B cell (primary cell): ENCODE measurements around the gene ESR1. TPM values are rescaled to one million over a fixed set of nuclear protein-coding genes. Genes with fewer than 3 reads are reported as not detected.

Experiments
- ATAC-seq: fragments of 200-7000 bp; cut with Tn5 transposase; one replicate; pipeline ENCODE4 v1.10.0; 2021; ENCODE audit warnings: low read depth, mild to moderate bottlenecking, moderate number of reproducible peaks, moderate library complexity
- CTCF ChIA-PET: fragments of 350-600 bp; sonication (Branson Sonifier 250); formaldehyde crosslinking; loops from one replicate; lab custom pipeline; 2021; ENCODE audit warnings: antibody characterized with exemption, inconsistent platforms; lab: Charles Lee
- POLR2A ChIA-PET: fragments of 350-600 bp; sonication (Branson Sonifier 250); formaldehyde crosslinking; loops from one replicate; lab custom pipeline; 2021; ENCODE audit warnings: antibody characterized with exemption; lab: Charles Lee
- DNase-seq: peaks from one replicate; pipeline ENCODE4 v3.0.0; 2013
- H2AFZ ChIP-seq: 2 replicates; pipeline ENCODE4 v1.6.1; 2012; ENCODE audit warnings: mild to moderate bottlenecking, low read depth, low read length; ENCODE audit not compliant: insufficient read depth, poor library complexity, severe bottlenecking
- H3K27ac ChIP-seq, 2 donors: 1 replicate in 1 of 2; 2 replicates in 1 of 2; pipeline ENCODE4 v1.5.1; 2012 to 2013; ENCODE audit warnings: low read length in 2 of 2, mild to moderate bottlenecking in 2 of 2, moderate library complexity in 1 of 2
- H3K27me3 ChIP-seq, 4 experiments: fragments of 200-600 bp in 1 of 4; sonication (generic) in 1 of 4; replicated peaks in 1 of 4; 1 replicate in 2 of 4; 2 replicates in 2 of 4; pipeline versions ENCODE4 v1.6.1 to v1.7.0; 2013 to 2016; ENCODE audit warnings: low read length in 3 of 4, mild to moderate bottlenecking in 2 of 4, mixed read lengths in 1 of 4, moderate library complexity in 1 of 4; ENCODE audit not compliant: insufficient read depth in 4 of 4, control insufficient read depth in 3 of 4; ENCODE audit errors: control extremely low read depth in 1 of 4
- H3K36me3 ChIP-seq, 2 experiments: replicated peaks in 1 of 2; 1 replicate in 1 of 2; 2 replicates in 1 of 2; pipeline versions ENCODE4 v1.6.1 to v1.7.1; 2013; ENCODE audit warnings: low read length in 1 of 2; ENCODE audit not compliant: insufficient read depth in 2 of 2, control insufficient read depth in 1 of 2; ENCODE audit errors: control extremely low read depth in 1 of 2, extremely low read depth in 1 of 2
- H3K4me1 ChIP-seq, 2 donors: fragments of 200-600 bp in 1 of 2; sonication (generic) in 1 of 2; 1 replicate in 1 of 2; 2 replicates in 1 of 2; pipeline versions ENCODE4 v1.5.1 to v1.6.1; 2013 to 2017; ENCODE audit warnings: low read length in 2 of 2; ENCODE audit not compliant: control insufficient read depth in 2 of 2, insufficient read depth in 2 of 2
- H3K4me2 ChIP-seq: replicated peaks from 2 replicates; pipeline ENCODE3; 2012; ENCODE audit warnings: mild to moderate bottlenecking, low read depth, low read length; ENCODE audit not compliant: poor library complexity, severe bottlenecking
- H3K4me3 ChIP-seq, 5 experiments: fragments of 200-600 bp in 1 of 5; sonication (generic) in 1 of 5; 1 replicate in 3 of 5; 2 replicates in 2 of 5; pipeline versions ENCODE4 v1.5.1 to v1.7.0; 2011 to 2016; ENCODE audit warnings: low read length in 4 of 5, mild to moderate bottlenecking in 4 of 5, low read depth in 2 of 5, control low read depth in 1 of 5, moderate library complexity in 1 of 5; ENCODE audit not compliant: insufficient read depth in 1 of 5; ENCODE audit errors: control extremely low read depth in 1 of 5, extremely low read depth in 1 of 5
- H3K79me2 ChIP-seq: fragments of 200-600 bp; sonication (generic); one replicate; pipeline ENCODE4 v1.6.0; 2016; ENCODE audit warnings: low read length; ENCODE audit not compliant: control insufficient read depth, insufficient read depth
- H3K9ac ChIP-seq: fragments of 200-600 bp; sonication (generic); 2 replicates; pipeline ENCODE4 v1.6.1; 2017; ENCODE audit warnings: mild to moderate bottlenecking, low read length, moderate library complexity
- H3K9me3 ChIP-seq, 3 donors: one replicate each; pipeline versions ENCODE4 v1.6.1 to v1.7.1; 2013; ENCODE audit warnings: low read length in 2 of 3; ENCODE audit not compliant: control insufficient read depth in 2 of 3, insufficient read depth in 1 of 3; ENCODE audit errors: control extremely low read depth in 1 of 3
- H4K20me1 ChIP-seq: 2 replicates; pipeline ENCODE4 v1.6.0; 2012; ENCODE audit warnings: mild to moderate bottlenecking, low read length; ENCODE audit not compliant: insufficient read depth, control insufficient read depth, poor library complexity, severe bottlenecking
- H3K27ac Mint-ChIP-seq: one replicate; pipeline ENCODE4 v1.8.0; 2021; ENCODE audit warnings: mixed read lengths
- H3K27me3 Mint-ChIP-seq: one replicate; pipeline ENCODE4 v1.8.0; 2021; ENCODE audit warnings: mixed read lengths
- H3K4me1 Mint-ChIP-seq: one replicate; pipeline ENCODE4 v1.8.0; 2021; ENCODE audit warnings: mixed read lengths
- H3K4me3 Mint-ChIP-seq: one replicate; pipeline ENCODE4 v1.8.0; 2021; ENCODE audit warnings: mixed read lengths
- H3K9me3 Mint-ChIP-seq: one replicate; pipeline ENCODE4 v1.8.0; 2022; ENCODE audit warnings: mixed read lengths; ENCODE audit not compliant: insufficient read depth
- CTCF ChIP-seq: fragments of 200-600 bp; IDR thresholded peaks from one replicate; pipeline ENCODE4 v1.8.0; 2022; ENCODE audit warnings: antibody characterized with exemption, mild to moderate bottlenecking
- EZH2 ChIP-seq: IDR thresholded peaks from 2 replicates; pipeline ENCODE4 v1.6.1; 2012; ENCODE audit warnings: borderline replicate concordance, low read depth, mild to moderate bottlenecking, moderate library complexity, low read length; ENCODE audit not compliant: insufficient read depth, poor library complexity, severe bottlenecking
- WGBS: methylation state at CpG from one replicate; pipeline ENCODE4 v1.1.5; 2013; ENCODE audit warnings: missing lambda C conversion rate; ENCODE audit not compliant: insufficient coverage; 5-methylcytosine and 5-hydroxymethylcytosine counted together
- intact Hi-C: fragments of 100-400 bp; cut with micrococcal nuclease; formaldehyde crosslinking; loops from one replicate; pipeline ENCODE4 v1.10.0; 2022
- polyA plus RNA-seq: library from polyadenylated mRNA; depleted of rRNA; stranded (reverse); fragments of >200 nt; gene quantifications from 2 replicates; pipeline ENCODE4 v1.2.3, GENCODE V29; 2012
- total RNA-seq, 2 donors: library from RNA; stranded (reverse); fragments of 120-200 nt in 1 of 2; gene quantifications; 1 replicate in 1 of 2; 2 replicates in 1 of 2; pipeline versions ENCODE4 v1.2.3 to v1.2.4, GENCODE V29; 2013 to 2022

Gene ESR1
- total and polyA plus RNA-seq, 2 donors (not counting 1 experiment from before 2014, with no cell fraction given): 0.46 to 5.9 TPM

DNA sequence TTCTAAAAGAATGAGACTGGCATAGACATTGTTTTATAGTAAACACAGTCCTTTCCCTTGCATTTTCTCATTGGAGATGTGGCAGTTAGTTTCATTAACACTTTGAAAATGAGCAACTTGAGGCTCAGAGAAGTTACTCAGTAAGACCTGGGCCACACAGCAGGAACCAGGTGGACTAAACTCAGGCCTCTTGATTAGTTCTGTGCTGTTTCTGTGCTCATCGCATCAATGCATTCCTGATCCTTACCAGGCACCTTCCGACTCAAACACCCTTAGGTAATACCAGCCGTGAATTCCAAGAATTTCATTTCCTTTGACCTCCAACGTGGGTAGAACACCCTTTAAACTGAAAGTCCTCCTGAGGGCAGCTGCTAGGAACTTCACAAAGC, 362.8 kb downstream of the ESR1 start:
- H4K20me1 ChIP-seq: no peaks in the 10 kb centered on the region
- no peaks in the 10 kb centered on the region for H3K27me3 ChIP-seq
- peaks cover 24 to 53% of the 10 kb centered on the region in 2 experiments for H3K36me3 ChIP-seq
- no peak overlapping the region for H3K4me2 ChIP-seq
- peaks cover 17% of the 10 kb centered on the region for H3K79me2 ChIP-seq
- ChIA-PET POLR2A (no interaction called here), CTCF (no interaction called here)
- H3K27ac ChIP-seq: peak overlapping the region in 1 of 2 donors; percentile 44
- H3K4me1 ChIP-seq: peaks cover 0 to 5% of the 10 kb centered on the region in 2 donors
- H3K4me3 ChIP-seq: no peak overlapping the region
- peaks cover 0 to 6% (median 3%) of the 10 kb centered on the region in 3 donors for H3K9me3 ChIP-seq
- WGBS: 88% methylated on average over 2 of the region's 4 CpGs
- Mint-ChIP-seq H3K4me1 (peaks cover 31% of the 10 kb centered on the region), H3K27ac (peak overlapping the region; percentile 83), H3K9me3 (peaks cover 6% of the 10 kb centered on the region), H3K4me3 (peak overlapping the region; percentile 17), H3K27me3 (no peaks in the 10 kb centered on the region)
- intact Hi-C loops: no loop called here
- H3K9ac ChIP-seq: no peak overlapping the region
- DNase-seq: no peak
- ATAC-seq: no peak
- no peak for TF ChIP-seq EZH2
- no peak for TF ChIP-seq CTCF
- H2AFZ ChIP-seq: no peak overlapping the region

DNA sequence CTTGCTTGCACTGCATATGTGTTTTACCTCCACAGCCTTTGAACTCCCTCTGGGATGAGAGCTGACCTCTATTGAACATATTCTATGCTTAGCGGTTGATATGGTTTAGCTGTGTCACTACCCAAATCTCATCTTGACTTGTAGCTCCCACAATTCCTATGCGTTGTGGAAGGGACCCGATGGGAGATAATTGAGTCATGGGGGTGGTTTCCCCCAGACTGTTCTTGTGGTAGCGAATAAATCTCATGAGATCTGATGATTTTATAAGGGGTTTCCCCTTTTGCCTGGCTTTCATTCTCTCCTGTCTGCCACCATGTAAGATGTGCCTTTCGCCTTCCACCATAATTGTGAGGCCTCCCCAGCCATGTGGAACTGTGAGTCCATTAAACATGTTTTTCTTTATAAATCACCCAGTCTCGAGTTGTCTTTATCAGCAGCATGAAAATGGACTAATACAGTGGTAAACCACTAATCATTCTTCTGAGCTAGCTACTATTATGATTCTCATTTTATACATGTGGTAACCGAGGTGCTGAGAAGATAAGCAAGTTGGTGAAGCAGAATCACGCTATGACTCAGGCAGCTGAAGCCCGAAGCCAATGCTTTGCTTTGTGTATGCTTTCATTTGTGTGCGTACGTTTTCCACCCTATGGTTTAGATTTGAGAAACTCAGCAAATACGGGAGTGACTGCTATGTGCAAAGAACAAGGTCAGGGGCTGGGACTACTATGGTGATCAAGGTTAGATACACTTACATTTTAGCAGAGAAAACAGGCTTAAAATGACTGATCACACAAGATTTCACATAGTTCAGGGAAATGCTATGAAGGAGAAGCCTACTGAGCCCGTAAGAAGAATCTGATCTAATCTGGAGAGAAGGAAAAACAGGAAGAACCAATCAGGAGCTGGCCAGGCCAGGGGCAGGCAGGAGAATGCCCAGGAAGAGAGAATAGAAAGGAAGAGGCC, 363.5 kb downstream of the ESR1 start:
- ChIA-PET CTCF (no interaction called here), POLR2A (no interaction called here)
- Histone ChIP-seq H3K27ac (peak overlapping the region; percentile 23 to 44), H3K36me3 (peaks cover 28 to 59% of the 10 kb centered on the region in 2 experiments), H3K9ac (no peak overlapping the region), H3K4me3 (no peak overlapping the region), H3K4me1 (peaks cover 0 to 5% of the 10 kb centered on the region in 2 donors), H3K9me3 (peaks cover 0 to 6% (median 3%) of the 10 kb centered on the region in 3 donors), H2AFZ (no peak overlapping the region), H3K79me2 (peaks cover 17% of the 10 kb centered on the region), H3K4me2 (no peak overlapping the region), H4K20me1 (no peaks in the 10 kb centered on the region), H3K27me3 (no peaks in the 10 kb centered on the region)
- intact Hi-C loops: no loop called here
- DNase-seq (peak; percentile 17), ATAC-seq (peak; percentile 71)
- Mint-ChIP-seq H3K9me3 (peaks cover 6% of the 10 kb centered on the region), H3K27ac (peak overlapping the region; percentile 83), H3K4me3 (peak overlapping the region; percentile 55), H3K27me3 (no peaks in the 10 kb centered on the region), H3K4me1 (peaks cover 31% of the 10 kb centered on the region)
- 78% methylated on average over 5 of the region's 13 CpGs for WGBS
- TF ChIP-seq EZH2 (no peak), CTCF (no peak)
